Endothelial cell (in vitro differentiated cells): Measurements from ENCODE around the gene SKIC8. TPM values are rescaled to one million over a fixed set of nuclear protein-coding genes. Genes with fewer than 3 reads are reported as not detected.

ENCODE experiments used
- DNase-seq: peaks from one replicate; pipeline ENCODE4 v3.0.0; 2021; ENCODE audit warnings: low spot score
- H3K27ac Mint-ChIP-seq: one replicate; pipeline ENCODE4 v1.8.0; 2021; ENCODE audit warnings: mixed read lengths, inconsistent platforms; ENCODE audit not compliant: unreplicated experiment
- H3K27me3 Mint-ChIP-seq: one replicate; pipeline ENCODE4 v1.8.0; 2021; ENCODE audit warnings: mild to moderate bottlenecking, moderate library complexity, mixed read lengths, inconsistent platforms; ENCODE audit not compliant: unreplicated experiment
- H3K36me3 Mint-ChIP-seq: one replicate; pipeline ENCODE4 v1.8.0; 2021; ENCODE audit warnings: mild to moderate bottlenecking, low read depth, mixed read lengths, inconsistent platforms; ENCODE audit not compliant: unreplicated experiment
- H3K4me1 Mint-ChIP-seq: one replicate; pipeline ENCODE4 v1.8.0; 2021; ENCODE audit warnings: mild to moderate bottlenecking, mixed read lengths, inconsistent platforms; ENCODE audit not compliant: unreplicated experiment
- H3K4me3 Mint-ChIP-seq: one replicate; pipeline ENCODE4 v1.8.0; 2021; ENCODE audit warnings: mild to moderate bottlenecking, mixed read lengths, inconsistent platforms; ENCODE audit not compliant: unreplicated experiment
- H3K9me3 Mint-ChIP-seq: one replicate; pipeline ENCODE4 v1.8.0; 2021; ENCODE audit warnings: mixed read lengths, inconsistent platforms; ENCODE audit not compliant: unreplicated experiment
- total RNA-seq: library from RNA; stranded (reverse); fragmentation: NEBNext Ultra II Directional; extraction: Animal tissue kit (Norgen Biotek cat#: 25700); gene quantifications from one replicate; pipeline ENCODE4 v1.2.1, GENCODE V29; 2021; ENCODE audit not compliant: unreplicated experiment
- TF ChIP-seq, protein P1 (sequence below): fragments of 200-600 bp; sonication (generic); IDR thresholded peaks from one replicate; pipeline ENCODE4 v1.5.0; 2021; ENCODE audit warnings: antibody characterized with exemption; ENCODE audit not compliant: unreplicated experiment

SKIC8 gene
- total RNA-seq, 1 donor from 2014 or later = 43.9 TPM

DNA sequence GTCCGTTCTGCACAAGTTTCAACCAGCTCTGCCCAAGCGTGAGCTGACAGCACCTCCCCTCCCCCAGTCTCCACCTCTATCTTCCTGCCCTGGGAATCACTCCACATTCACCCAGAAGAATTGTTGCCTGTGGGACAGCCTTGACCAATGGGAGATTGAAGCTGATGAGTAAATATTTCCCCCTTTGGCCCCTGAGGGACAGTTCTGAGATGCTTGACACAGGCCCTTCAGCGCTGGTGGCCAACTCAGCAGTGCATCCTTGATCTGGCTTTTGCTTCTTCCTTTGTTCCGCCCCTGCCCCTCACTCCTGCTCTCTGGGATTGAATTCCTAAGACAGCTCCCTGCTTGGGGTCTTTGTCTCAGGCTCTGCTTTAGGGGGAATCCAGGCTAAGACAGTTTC is 13.1 kb upstream of the SKIC8 start:
- Mint-ChIP-seq H3K4me3 (no peak overlapping the region), H3K27ac (no peak overlapping the region), H3K36me3 (no peaks in the 10 kb centered on the region), H3K4me1 (peaks cover 3% of the 10 kb centered on the region), H3K27me3 (peaks cover 4% of the 10 kb centered on the region), H3K9me3 (no peaks in the 10 kb centered on the region)
- no peak for DNase-seq
- TF ChIP-seq, protein P1, sequence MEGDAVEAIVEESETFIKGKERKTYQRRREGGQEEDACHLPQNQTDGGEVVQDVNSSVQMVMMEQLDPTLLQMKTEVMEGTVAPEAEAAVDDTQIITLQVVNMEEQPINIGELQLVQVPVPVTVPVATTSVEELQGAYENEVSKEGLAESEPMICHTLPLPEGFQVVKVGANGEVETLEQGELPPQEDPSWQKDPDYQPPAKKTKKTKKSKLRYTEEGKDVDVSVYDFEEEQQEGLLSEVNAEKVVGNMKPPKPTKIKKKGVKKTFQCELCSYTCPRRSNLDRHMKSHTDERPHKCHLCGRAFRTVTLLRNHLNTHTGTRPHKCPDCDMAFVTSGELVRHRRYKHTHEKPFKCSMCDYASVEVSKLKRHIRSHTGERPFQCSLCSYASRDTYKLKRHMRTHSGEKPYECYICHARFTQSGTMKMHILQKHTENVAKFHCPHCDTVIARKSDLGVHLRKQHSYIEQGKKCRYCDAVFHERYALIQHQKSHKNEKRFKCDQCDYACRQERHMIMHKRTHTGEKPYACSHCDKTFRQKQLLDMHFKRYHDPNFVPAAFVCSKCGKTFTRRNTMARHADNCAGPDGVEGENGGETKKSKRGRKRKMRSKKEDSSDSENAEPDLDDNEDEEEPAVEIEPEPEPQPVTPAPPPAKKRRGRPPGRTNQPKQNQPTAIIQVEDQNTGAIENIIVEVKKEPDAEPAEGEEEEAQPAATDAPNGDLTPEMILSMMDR = no peak

DNA sequence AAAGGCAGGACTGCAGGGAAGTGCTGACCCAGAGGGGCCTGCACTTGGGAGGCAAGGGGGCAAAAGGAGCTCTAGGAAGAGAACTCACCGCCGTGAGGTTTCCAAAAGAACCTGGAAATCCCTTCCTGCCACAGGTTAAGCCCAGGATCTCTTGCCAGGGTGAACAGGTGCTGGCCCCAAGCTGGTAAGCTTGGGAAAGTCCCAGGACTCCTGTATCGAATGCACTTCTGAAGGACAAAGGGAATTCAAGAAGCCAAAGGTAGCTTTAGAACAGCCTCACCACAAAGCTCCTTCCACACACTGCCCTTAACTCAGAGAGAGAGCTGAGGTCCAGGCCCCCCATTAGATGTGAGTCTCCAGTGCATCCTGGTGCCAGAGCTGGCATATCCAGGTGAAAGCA is 11.9 kb upstream of the SKIC8 start:
- no peaks in the 10 kb centered on the region for H3K36me3 Mint-ChIP-seq
- DNase-seq = no peak
- H3K9me3 Mint-ChIP-seq = no peaks in the 10 kb centered on the region
- TF ChIP-seq, protein P1 = no peak
- peaks cover 3% of the 10 kb centered on the region for H3K4me1 Mint-ChIP-seq
- H3K4me3 Mint-ChIP-seq = no peak overlapping the region
- peaks cover 4% of the 10 kb centered on the region for H3K27me3 Mint-ChIP-seq
- H3K27ac Mint-ChIP-seq = no peak overlapping the region

DNA sequence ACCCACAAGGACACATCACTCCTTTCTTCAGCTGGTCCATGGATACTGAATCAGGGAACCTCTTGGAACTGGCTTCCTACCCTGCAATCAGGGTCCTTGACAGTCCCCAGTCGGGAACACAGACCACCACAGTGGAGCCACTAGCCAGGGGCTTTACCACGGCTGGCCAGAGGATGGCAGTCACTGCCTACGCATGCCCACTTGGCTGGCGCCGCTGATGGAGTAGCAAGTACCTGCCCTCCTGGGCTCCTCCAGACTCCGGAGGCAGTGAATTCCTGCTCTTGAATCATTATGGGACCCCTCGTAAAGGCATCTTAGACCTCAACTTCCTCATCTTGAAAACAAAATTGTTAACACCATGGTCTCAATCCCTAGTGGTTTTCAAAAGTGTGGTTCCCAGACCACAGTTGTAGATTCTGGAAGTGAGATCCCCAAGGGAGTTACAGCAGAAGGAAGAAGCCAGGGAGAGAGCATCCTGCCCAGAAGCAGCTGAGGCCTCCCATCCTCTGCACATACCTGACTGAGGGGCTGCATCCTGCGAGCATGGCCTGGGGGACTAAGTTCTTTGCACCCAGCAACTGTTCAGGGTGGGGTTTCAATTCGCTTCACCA is 9.1 kb upstream of the SKIC8 start:
- peaks cover 3% of the 10 kb centered on the region for H3K4me1 Mint-ChIP-seq

DNA sequence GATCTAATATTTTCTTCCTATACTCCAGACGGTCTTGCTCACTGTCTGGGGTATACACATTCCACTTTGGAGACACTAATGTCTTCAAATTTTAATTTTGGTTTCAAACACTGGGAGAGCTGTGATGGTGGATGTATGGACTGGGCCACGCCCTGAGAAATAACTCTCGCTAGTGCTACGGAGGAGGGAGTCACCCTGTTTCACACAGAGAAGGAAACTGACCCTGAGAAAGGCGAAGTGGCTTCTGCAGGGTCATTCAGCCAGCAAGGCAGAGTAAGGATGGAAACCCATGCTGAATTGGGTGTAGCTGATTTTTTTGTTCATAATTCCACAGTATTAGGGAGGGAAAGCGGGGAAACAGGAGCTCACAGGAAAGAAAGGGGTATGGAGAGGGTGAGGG is 8.6 kb upstream of the SKIC8 start:
- TF ChIP-seq, protein P1 = no peak
- H3K27ac Mint-ChIP-seq = no peak overlapping the region
- no peaks in the 10 kb centered on the region for H3K9me3 Mint-ChIP-seq
- peaks cover 4% of the 10 kb centered on the region for H3K27me3 Mint-ChIP-seq
- no peak for DNase-seq
- no peak overlapping the region for H3K4me3 Mint-ChIP-seq
- peaks cover 3% of the 10 kb centered on the region for H3K4me1 Mint-ChIP-seq
- H3K36me3 Mint-ChIP-seq = no peaks in the 10 kb centered on the region

More for the DNA sequence above, 9.1 kb upstream of the SKIC8 start:
- H3K4me3 Mint-ChIP-seq = no peak overlapping the region
- DNase-seq = peak; percentile 91
- TF ChIP-seq, protein P1 = peak; percentile 75
- no peaks in the 10 kb centered on the region for H3K36me3 Mint-ChIP-seq
- H3K27me3 Mint-ChIP-seq = peaks cover 4% of the 10 kb centered on the region
- no peaks in the 10 kb centered on the region for H3K9me3 Mint-ChIP-seq
- no peak overlapping the region for H3K27ac Mint-ChIP-seq

DNA sequence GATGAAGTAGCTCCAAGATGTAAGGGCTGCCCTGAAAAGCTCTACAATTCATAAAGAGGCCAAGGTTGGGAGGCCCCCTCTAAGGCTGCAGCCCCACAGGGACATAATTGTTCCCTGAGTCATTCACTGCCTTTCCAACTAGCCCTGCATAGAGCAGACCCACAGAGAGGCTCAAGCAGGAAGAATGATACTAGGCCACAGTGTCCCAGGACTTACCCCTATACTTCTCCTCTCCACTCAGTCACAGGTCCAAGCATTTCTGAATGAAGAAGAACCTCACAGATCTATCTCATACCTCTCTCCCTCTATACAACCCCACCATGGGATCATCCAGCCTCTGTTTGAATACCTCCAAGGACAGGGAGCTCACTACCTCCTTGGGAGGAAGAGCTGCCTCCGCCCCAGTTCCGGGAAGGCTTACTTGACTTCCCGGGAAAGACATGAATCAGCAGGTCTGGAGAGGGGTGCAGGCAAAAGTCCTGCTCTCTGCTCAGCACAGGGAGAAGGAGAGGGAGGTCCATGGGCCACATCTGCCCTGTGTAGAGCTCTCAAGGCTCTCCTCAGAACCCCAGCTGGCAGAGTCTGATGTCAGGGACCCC is 6.9 kb upstream of the SKIC8 start:
- no peaks in the 10 kb centered on the region for H3K36me3 Mint-ChIP-seq
- no peak overlapping the region for H3K27ac Mint-ChIP-seq
- no peaks in the 10 kb centered on the region for H3K9me3 Mint-ChIP-seq
- TF ChIP-seq, protein P1 = no peak
- H3K4me1 Mint-ChIP-seq = peaks cover 3% of the 10 kb centered on the region
- peaks cover 1% of the 10 kb centered on the region for H3K27me3 Mint-ChIP-seq
- DNase-seq = no peak
- no peak overlapping the region for H3K4me3 Mint-ChIP-seq
